Stimulated activated CD8-positive, alpha-beta memory T cell treated with anti-CD3 and anti-CD28 coated beads, Interleukin-15, amount 100 ng/mL, for 48 hours (primary cell): ENCODE data around the gene VWA7.
A peak's percentile ranks its signal among the peaks of the same experiment; 100 is the strongest.

ENCODE experiments used
- DNase-seq, 2 donors: peaks; one replicate each; pipeline ENCODE4 v3.0.0-alpha.2; 2020; ENCODE audit warnings: low read depth in 2 of 2

Gene VWA7

GRCh38 chr6:31758281-31758680 lies 18.8 kb downstream of the VWA7 start:
- no peak for DNase-seq

- no peak for DNase-seq
Observed at GRCh38 chr6:31752739-31753319, 24.3 kb downstream of the VWA7 start.

GRCh38 chr6:31750411-31751022 lies 26.6 kb downstream of the VWA7 start:
- no peak for DNase-seq

GRCh38 chr6:31749301-31750036 lies 27.7 kb downstream of the VWA7 start:
- no peak for DNase-seq

- no peak for DNase-seq
Observed at GRCh38 chr6:31744422-31744821, 32.7 kb downstream of the VWA7 start.

- DNase-seq, result no peak
Observed at GRCh38 chr6:31742894-31743293, 34.2 kb downstream of the VWA7 start.

- no peak for DNase-seq
Observed at GRCh38 chr6:31741815-31742214, 35.3 kb downstream of the VWA7 start.

GRCh38 chr6:31740397-31741223 lies 36.5 kb downstream of the VWA7 start:
- DNase-seq, result no peak

GRCh38 chr6:31739639-31740396 lies 37.3 kb downstream of the VWA7 start, which contains the start of gene MSH5:
Gene MSH5, plus strand, starts transcription at chr6:31740005. Its CDS starts 462 bp downstream, at chr6:31740467.
- DNase-seq, result peak; percentile 97 to 98

- peak; percentile 41 to 53 for DNase-seq
Observed at GRCh38 chr6:31737991-31738979, 38.8 kb downstream of the VWA7 start.

- no peak for DNase-seq
Observed at GRCh38 chr6:31737315-31737990, 39.7 kb downstream of the VWA7 start.

GRCh38 chr6:31736768-31737314 lies 40.3 kb downstream of the VWA7 start:
- DNase-seq, result no peak

GRCh38 chr6:31736021-31736767 lies 40.9 kb downstream of the VWA7 start, which contains the start of gene CLIC1:
Gene CLIC1, minus strand, starts transcription at chr6:31736530. Its CDS starts 230 bp downstream, at chr6:31736300.
- peak; percentile 70 to 78 for DNase-seq

GRCh38 chr6:31734821-31735406 lies 42.2 kb downstream of the VWA7 start:
- peak; percentile 44 to 47 for DNase-seq

GRCh38 chr6:31734247-31734820 lies 42.8 kb downstream of the VWA7 start:
- no peak for DNase-seq

GRCh38 chr6:31733734-31734133 lies 43.4 kb downstream of the VWA7 start:
- no peak for DNase-seq

- no peak for DNase-seq
Observed at GRCh38 chr6:31732029-31732428, 45.1 kb downstream of the VWA7 start.

GRCh38 chr6:31730631-31731086 lies 46.5 kb downstream of the VWA7 start:
- no peak for DNase-seq
